Sigmoid colon (tissue), 7 donors: Measurements from ENCODE around the gene NAT9. TPM values are rescaled to one million over a fixed set of nuclear protein-coding genes. Genes with fewer than 3 reads are reported as not detected.

Experiments
- DNase-seq: peaks from one replicate; pipeline ENCODE4 v3.0.0-alpha.2; 2019
- H3K27ac ChIP-seq, 4 donors: fragments of 200-600 bp; sonication (generic); one replicate each; pipeline ENCODE4 v1.5.1; 2016 to 2019; ENCODE audit warnings: mild to moderate bottlenecking in 1 of 4
- H3K27me3 ChIP-seq, 3 donors: fragments of 200-600 bp; sonication (generic); one replicate each; pipeline ENCODE4 v1.5.1; 2019; ENCODE audit warnings: mild to moderate bottlenecking in 1 of 3
- H3K36me3 ChIP-seq, 4 donors: fragments of 200-600 bp; sonication (generic); one replicate each; pipeline ENCODE4 v1.5.1; 2016 to 2019
- H3K4me1 ChIP-seq, 4 donors: fragments of 200-600 bp; sonication (generic); one replicate each; pipeline ENCODE4 v1.5.1; 2017 to 2019
- H3K4me3 ChIP-seq, 4 donors: fragments of 200-600 bp; sonication (generic); one replicate each; pipeline ENCODE4 v1.5.1; 2017 to 2019; ENCODE audit warnings: mild to moderate bottlenecking in 2 of 4, moderate library complexity in 1 of 4
- H3K9me3 ChIP-seq, 4 donors: fragments of 200-600 bp in 3 of 4; sonication (generic) in 3 of 4; one replicate each; pipeline versions ENCODE4 v1.5.1 to v1.6.1; 2013 to 2019
- CTCF ChIP-seq, 4 experiments: fragments of 450-650 bp in 3 of 4; fragments of 200-600 bp in 1 of 4; IDR thresholded peaks; one replicate each; pipeline ENCODE4 v1.5.1; 2016 to 2019; ENCODE audit warnings: antibody characterized with exemption in 4 of 4, mild to moderate bottlenecking in 3 of 4, moderate library complexity in 2 of 4
- EP300 ChIP-seq, 4 donors: sonication (generic); formaldehyde crosslinking; IDR thresholded peaks; one replicate each; pipeline ENCODE4 v1.6.1; 2017; ENCODE audit warnings: antibody characterized with exemption in 4 of 4
- POLR2A ChIP-seq, 2 donors: fragments of 450-650 bp; IDR thresholded peaks; one replicate each; pipeline ENCODE4 v1.6.1; 2016; ENCODE audit warnings: antibody characterized with exemption in 2 of 2, mild to moderate bottlenecking in 2 of 2, moderate library complexity in 2 of 2
- POLR2AphosphoS5 ChIP-seq, 4 donors: sonication (generic); formaldehyde crosslinking; IDR thresholded peaks; one replicate each; pipeline ENCODE4 v1.6.1; 2017; ENCODE audit warnings: antibody characterized with exemption in 4 of 4
- WGBS, 2 donors: extraction: QIAGEN DNeasy Blood & Tissue Kit; methylation state at CpG; one replicate each; pipeline ENCODE4 v1.1.7; 2013; 5-methylcytosine and 5-hydroxymethylcytosine counted together
- intact Hi-C: fragments of 100-400 bp; cut with DNase I; formaldehyde crosslinking; loops from one replicate; pipeline ENCODE4 v1.15.1; 2023
- polyA plus RNA-seq, 3 donors: library from polyadenylated mRNA; stranded (reverse); fragments of 200-250 nt; gene quantifications; one replicate each; pipeline ENCODE4 v1.2.3, GENCODE V29; 2013
- total RNA-seq, 4 donors: library from RNA; depleted of rRNA; stranded (reverse); fragments of >200 nt; gene quantifications; one replicate each; pipeline ENCODE4 v1.1.0, GENCODE V29; 2016
- donor health status: healthy with polysubstance abuse.
- donor health status: Bipolar disorder and iron deficiency.
- donor health status: healthy.

Gene NAT9
- total and polyA plus RNA-seq, 7 donors = 11.3 to 36.4 (median 16.1) TPM

- 85 to 89% methylated on average over 13 of the region's 13 CpGs for WGBS, 2 donors
- Histone ChIP-seq H3K4me3 (no peak overlapping the region), H3K36me3 (peaks cover 0 to 24% (median 3%) of the 10 kb centered on the region in 4 donors), H3K27ac (peak overlapping the region in 3 of 4 donors; percentile 32 to 48 (median 45)), H3K27me3 (no peaks in the 10 kb centered on the region), H3K4me1 (peaks cover 0 to 12% (median 0%) of the 10 kb centered on the region in 4 donors), H3K9me3 (no peaks in the 10 kb centered on the region)
- intact Hi-C loops = no loop called here
- DNase-seq = no peak
- TF ChIP-seq POLR2AphosphoS5 (IDR thresholded peaks at IDR 0.05) (no peak), POLR2A (IDR thresholded peaks at IDR 0.05) (no peak), EP300 (IDR thresholded peaks at IDR 0.05) (no peak), CTCF (IDR thresholded peaks at IDR 0.05) (no peak)
Observed at GRCh38 chr17:74821655-74822334, 45.6 kb upstream of the NAT9 start.

GRCh38 chr17:74819801-74820436 is 43.8 kb upstream of the NAT9 start:
- Histone ChIP-seq H3K4me1 (peaks cover 0 to 12% (median 0%) of the 10 kb centered on the region in 4 donors), H3K36me3 (peaks cover 0 to 25% (median 3%) of the 10 kb centered on the region in 4 donors), H3K4me3 (no peak overlapping the region), H3K27ac (no peak overlapping the region), H3K27me3 (no peaks in the 10 kb centered on the region), H3K9me3 (no peaks in the 10 kb centered on the region)
- WGBS, 2 donors = 95 to 97% methylated on average over 16 of the region's 16 CpGs
- intact Hi-C loops = no loop called here
- DNase-seq = no peak
- TF ChIP-seq POLR2A (IDR thresholded peaks at IDR 0.05) (no peak), CTCF (IDR thresholded peaks at IDR 0.05) (no peak), EP300 (IDR thresholded peaks at IDR 0.05) (no peak), POLR2AphosphoS5 (IDR thresholded peaks at IDR 0.05) (no peak)

GRCh38 chr17:74818291-74818938 is 42.3 kb upstream of the NAT9 start:
- WGBS, 2 donors = 95 to 96% methylated on average over 16 of the region's 16 CpGs
- Histone ChIP-seq H3K4me1 (peaks cover 0 to 12% (median 0%) of the 10 kb centered on the region in 4 donors), H3K36me3 (peaks cover 0 to 25% (median 3%) of the 10 kb centered on the region in 4 donors), H3K27ac (no peak overlapping the region), H3K4me3 (no peak overlapping the region), H3K9me3 (no peaks in the 10 kb centered on the region), H3K27me3 (no peaks in the 10 kb centered on the region)
- DNase-seq = no peak
- intact Hi-C loops = no loop called here
- TF ChIP-seq POLR2A (IDR thresholded peaks at IDR 0.05) = no peak
- no peak for TF ChIP-seq POLR2AphosphoS5 (IDR thresholded peaks at IDR 0.05)
- no peak for TF ChIP-seq CTCF (IDR thresholded peaks at IDR 0.05)
- no peak for TF ChIP-seq EP300 (IDR thresholded peaks at IDR 0.05)

DNA sequence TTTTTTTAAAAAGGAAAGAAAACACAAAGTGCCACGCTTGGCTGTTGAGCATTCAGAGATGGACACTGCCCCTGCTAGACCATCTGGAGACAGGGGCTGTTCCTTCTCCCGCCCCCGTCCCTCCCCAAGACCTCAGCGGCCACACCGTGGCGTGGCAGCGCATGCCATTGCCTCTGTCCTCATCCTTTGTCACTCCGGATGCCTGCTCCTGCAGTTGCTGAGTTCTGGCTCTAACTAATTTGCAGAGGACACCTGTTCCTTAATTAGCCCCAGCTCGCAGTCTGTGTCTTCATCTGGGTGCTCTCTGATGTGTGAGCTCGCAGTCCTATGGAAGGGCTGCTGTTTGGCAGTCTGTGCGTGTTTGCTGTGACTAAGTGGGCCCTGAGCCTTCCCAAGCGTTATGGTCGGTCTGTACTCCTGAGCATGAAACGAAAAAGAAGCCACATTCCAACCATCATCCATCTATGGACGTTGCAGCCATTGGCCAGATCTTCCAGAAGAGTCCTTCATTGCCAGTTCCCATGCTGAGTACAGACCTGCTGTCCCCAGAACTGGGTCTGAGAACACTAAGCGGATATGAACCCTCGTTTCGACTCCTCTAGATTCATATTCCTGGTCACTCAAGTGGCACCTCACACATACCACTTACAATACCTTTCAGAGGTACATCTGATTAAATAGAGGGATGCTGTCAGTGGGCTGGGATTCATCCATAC is 40.9 kb upstream of the NAT9 start:
- H3K4me1 ChIP-seq = peaks cover 0 to 10% (median 6%) of the 10 kb centered on the region in 4 donors
- H3K27me3 ChIP-seq = no peaks in the 10 kb centered on the region
- peaks cover 0 to 25% (median 3%) of the 10 kb centered on the region in 4 donors for H3K36me3 ChIP-seq
- no peak for DNase-seq
- TF ChIP-seq CTCF (IDR thresholded peaks at IDR 0.05) (no peak), EP300 (IDR thresholded peaks at IDR 0.05) (no peak), POLR2AphosphoS5 (IDR thresholded peaks at IDR 0.05) (no peak), POLR2A (IDR thresholded peaks at IDR 0.05) (no peak)
- no peak overlapping the region for H3K27ac ChIP-seq
- intact Hi-C loops = no loop called here
- H3K9me3 ChIP-seq = no peaks in the 10 kb centered on the region
- no peak overlapping the region for H3K4me3 ChIP-seq
- WGBS, 2 donors = 89 to 90% methylated on average over 18 of the region's 18 CpGs
